Raji (cell line): ENCODE results near the gene PCSK5.

ENCODE experiments used
- POLR2A ChIP-seq: IDR thresholded peaks from 2 replicates; pipeline ENCODE4 v1.6.1; 2011; ENCODE audit warnings: low read depth, low read length, control low read depth; ENCODE audit not compliant: insufficient read depth

The PCSK5 gene

GRCh38 chr9:76166526-76166925 lies 276.1 kb downstream of the PCSK5 start:
- TF ChIP-seq POLR2A = no peak

GRCh38 chr9:76176171-76176570 lies 285.7 kb downstream of the PCSK5 start:
- no peak for TF ChIP-seq POLR2A

- TF ChIP-seq POLR2A = no peak
These were observed 287.5 kb downstream of the PCSK5 start for GRCh38 chr9:76177931-76178330.

- no peak for TF ChIP-seq POLR2A
These were observed 290.1 kb downstream of the PCSK5 start for GRCh38 chr9:76180541-76180940.

GRCh38 chr9:76181020-76181641 lies 290.7 kb downstream of the PCSK5 start:
- TF ChIP-seq POLR2A = no peak

- no peak for TF ChIP-seq POLR2A
These were observed 291.3 kb downstream of the PCSK5 start for GRCh38 chr9:76181781-76182180.

- no peak for TF ChIP-seq POLR2A
These were observed 295.0 kb downstream of the PCSK5 start for GRCh38 chr9:76185432-76185831.

GRCh38 chr9:76188286-76188685 lies 297.8 kb downstream of the PCSK5 start:
- no peak for TF ChIP-seq POLR2A

- TF ChIP-seq POLR2A = no peak
These were observed 298.4 kb downstream of the PCSK5 start for GRCh38 chr9:76188905-76189304.

GRCh38 chr9:76191493-76191892 lies 301.0 kb downstream of the PCSK5 start:
- no peak for TF ChIP-seq POLR2A

- TF ChIP-seq POLR2A = no peak
These were observed 301.5 kb downstream of the PCSK5 start for GRCh38 chr9:76192013-76192412.

GRCh38 chr9:76194896-76195295 lies 304.4 kb downstream of the PCSK5 start:
- no peak for TF ChIP-seq POLR2A

- TF ChIP-seq POLR2A = no peak
These were observed 307.9 kb downstream of the PCSK5 start for GRCh38 chr9:76198336-76198735.

- TF ChIP-seq POLR2A = no peak
These were observed 309.8 kb downstream of the PCSK5 start for GRCh38 chr9:76200315-76200714.

GRCh38 chr9:76200745-76201144 lies 310.3 kb downstream of the PCSK5 start:
- TF ChIP-seq POLR2A = no peak

- no peak for TF ChIP-seq POLR2A
These were observed 312.9 kb downstream of the PCSK5 start for GRCh38 chr9:76203373-76203772.

- no peak for TF ChIP-seq POLR2A
These were observed 316.3 kb downstream of the PCSK5 start for GRCh38 chr9:76206821-76207220.
